K562 (cell line): ENCODE data around the gene NCOA1. TPM values are rescaled to one million over a fixed set of nuclear protein-coding genes. Genes with fewer than 3 reads are reported as not detected.
A peak's percentile ranks its signal among the peaks of the same experiment; 100 is the strongest.

Source experiments
- BACH1 ChIP-seq: fragments of 200-800 bp; sonication (Bioruptor generic); IDR thresholded peaks from 2 replicates; pipeline ENCODE4 v1.6.1; 2016; ENCODE audit warnings: missing genetic modification characterization, missing compliant biosample characterization
- CCAR2 ChIP-seq: fragments of 200-400 bp; formaldehyde crosslinking; IDR thresholded peaks from 2 replicates; pipeline ENCODE4 v1.6.1; 2017; ENCODE audit warnings: mild to moderate bottlenecking, low read depth, low read length
- HNRNPK ChIP-seq: fragments of 200-400 bp; formaldehyde crosslinking; IDR thresholded peaks from one replicate; pipeline ENCODE4 v1.6.1; 2018; ENCODE audit warnings: mild to moderate bottlenecking, low read depth, low read length; ENCODE audit not compliant: poor library complexity, severe bottlenecking
- NFIC ChIP-seq: fragments of 450-650 bp; IDR thresholded peaks from 2 replicates; pipeline ENCODE4 v1.6.1; 2017; ENCODE audit warnings: mild to moderate bottlenecking, inconsistent platforms
- NFRKB ChIP-seq: fragments of 450-650 bp; IDR thresholded peaks from 2 replicates; pipeline ENCODE4 v1.6.1; 2016; ENCODE audit warnings: low read depth
- POLR2B ChIP-seq: fragments of 450-650 bp; IDR thresholded peaks from 2 replicates; pipeline ENCODE4 v1.6.1; 2018; ENCODE audit warnings: low read depth; ENCODE audit not compliant: partially characterized antibody
- RB1 ChIP-seq: fragments of 450-650 bp; IDR thresholded peaks from 2 replicates; pipeline ENCODE4 v1.6.1; 2017; ENCODE audit warnings: low read depth, mild to moderate bottlenecking
- ZNF830 ChIP-seq: fragments of 250-450 bp; sonication (Bioruptor Pico); IDR thresholded peaks from 2 replicates; pipeline ENCODE4 v1.5.0; 2021; ENCODE audit warnings: mild to moderate bottlenecking
- polyA plus RNA-seq, 8 experiments: library from polyadenylated mRNA; depleted of rRNA in 4 of 8; stranded (reverse) in 5 of 8; unstranded in 3 of 8; fragments of >200 nt; fragmentation: Nextera tagmentation in 2 of 8; fragmentation: Illumina TruSeq in 1 of 8; extraction: Ambion mirVana in 2 of 8; extraction: Trizol in 1 of 8; gene quantifications; 2 replicates each; pipeline versions ENCODE4 v1.2.1 to v1.2.3, GENCODE V29; 2011 to 2014; ENCODE audit warnings: inconsistent platforms in 1 of 8, missing spikeins in 1 of 8
- total RNA-seq, 7 experiments: library from RNA; depleted of rRNA in 6 of 7; stranded (reverse); fragments of >200 nt in 6 of 7; fragmentation: Illumina TruSeq in 2 of 7; extraction: Trizol in 2 of 7; gene quantifications; 2 replicates each; pipeline versions ENCODE4 v1.2.1 to v1.2.3, GENCODE V29; 2011 to 2021; ENCODE audit warnings: low replicate concordance in 1 of 7
- TF ChIP-seq, protein P1 (sequence below): fragments of 250-450 bp; sonication (Bioruptor Pico); IDR thresholded peaks from 2 replicates; pipeline ENCODE4 v1.4.0; 2020
- TF ChIP-seq, protein P2 (sequence below): sonication (generic); formaldehyde crosslinking; IDR thresholded peaks from 2 replicates; pipeline ENCODE4 v1.8.1; 2023; ENCODE audit warnings: mild to moderate bottlenecking, missing genetic modification reagents
- TF ChIP-seq, protein P3 (sequence below): fragments of 200-600 bp; sonication (generic); IDR thresholded peaks from one replicate; pipeline ENCODE4 v1.6.1; 2012; ENCODE audit warnings: mild to moderate bottlenecking, low read depth, low read length, inconsistent platforms

The NCOA1 gene
- total and polyA plus RNA-seq, 9 of the 15 experiments (the other 6 are each of a cell fraction or from before 2014, with no cell fraction given), result 4.9 to 25.7 (median 17.0) TPM

DNA sequence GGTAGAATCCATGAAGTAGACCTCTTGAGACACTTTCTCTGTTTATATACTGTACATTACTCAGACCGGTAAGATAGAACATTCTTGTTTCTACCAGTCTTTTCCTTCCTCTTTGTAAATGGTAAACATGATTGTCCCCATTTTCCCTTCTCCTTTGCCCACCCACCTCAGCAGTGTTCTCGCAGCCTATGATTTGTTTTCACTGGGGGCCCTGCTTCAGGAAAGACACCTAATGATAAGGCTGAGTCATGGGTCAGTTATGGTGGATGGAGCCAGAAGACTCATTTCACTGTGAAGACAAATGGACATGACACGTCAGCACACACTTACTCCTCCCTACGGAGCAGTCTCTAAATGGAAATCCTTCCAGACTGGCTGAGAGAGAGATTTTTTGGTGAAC is 325.8 kb downstream of the NCOA1 start (continued):
- TF ChIP-seq, protein P1, sequence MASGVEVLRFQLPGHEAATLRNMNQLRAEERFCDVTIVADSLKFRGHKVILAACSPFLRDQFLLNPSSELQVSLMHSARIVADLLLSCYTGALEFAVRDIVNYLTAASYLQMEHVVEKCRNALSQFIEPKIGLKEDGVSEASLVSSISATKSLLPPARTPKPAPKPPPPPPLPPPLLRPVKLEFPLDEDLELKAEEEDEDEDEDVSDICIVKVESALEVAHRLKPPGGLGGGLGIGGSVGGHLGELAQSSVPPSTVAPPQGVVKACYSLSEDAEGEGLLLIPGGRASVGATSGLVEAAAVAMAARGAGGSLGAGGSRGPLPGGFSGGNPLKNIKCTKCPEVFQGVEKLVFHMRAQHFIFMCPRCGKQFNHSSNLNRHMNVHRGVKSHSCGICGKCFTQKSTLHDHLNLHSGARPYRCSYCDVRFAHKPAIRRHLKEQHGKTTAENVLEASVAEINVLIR (CRISPR knock-in tag), result 0 out of 2 replicates have a peak, but pooled peaks have one; percentile 8
- TF ChIP-seq RB1 (no peak), NFRKB (peak; percentile 63; the same call in 1 of the 2 replicates), CCAR2 (no peak), BACH1 (peak; percentile 74; the same call in 1 of the 2 replicates), NFIC (peak; percentile 7; the same call in 1 of the 2 replicates), ZNF830 (CRISPR knock-in tag) (no peak), POLR2B (no peak), HNRNPK (no peak)
- TF ChIP-seq, protein P2, sequence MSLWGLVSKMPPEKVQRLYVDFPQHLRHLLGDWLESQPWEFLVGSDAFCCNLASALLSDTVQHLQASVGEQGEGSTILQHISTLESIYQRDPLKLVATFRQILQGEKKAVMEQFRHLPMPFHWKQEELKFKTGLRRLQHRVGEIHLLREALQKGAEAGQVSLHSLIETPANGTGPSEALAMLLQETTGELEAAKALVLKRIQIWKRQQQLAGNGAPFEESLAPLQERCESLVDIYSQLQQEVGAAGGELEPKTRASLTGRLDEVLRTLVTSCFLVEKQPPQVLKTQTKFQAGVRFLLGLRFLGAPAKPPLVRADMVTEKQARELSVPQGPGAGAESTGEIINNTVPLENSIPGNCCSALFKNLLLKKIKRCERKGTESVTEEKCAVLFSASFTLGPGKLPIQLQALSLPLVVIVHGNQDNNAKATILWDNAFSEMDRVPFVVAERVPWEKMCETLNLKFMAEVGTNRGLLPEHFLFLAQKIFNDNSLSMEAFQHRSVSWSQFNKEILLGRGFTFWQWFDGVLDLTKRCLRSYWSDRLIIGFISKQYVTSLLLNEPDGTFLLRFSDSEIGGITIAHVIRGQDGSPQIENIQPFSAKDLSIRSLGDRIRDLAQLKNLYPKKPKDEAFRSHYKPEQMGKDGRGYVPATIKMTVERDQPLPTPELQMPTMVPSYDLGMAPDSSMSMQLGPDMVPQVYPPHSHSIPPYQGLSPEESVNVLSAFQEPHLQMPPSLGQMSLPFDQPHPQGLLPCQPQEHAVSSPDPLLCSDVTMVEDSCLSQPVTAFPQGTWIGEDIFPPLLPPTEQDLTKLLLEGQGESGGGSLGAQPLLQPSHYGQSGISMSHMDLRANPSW (CRISPR knock-in tag), result no peak
- TF ChIP-seq, protein P3, sequence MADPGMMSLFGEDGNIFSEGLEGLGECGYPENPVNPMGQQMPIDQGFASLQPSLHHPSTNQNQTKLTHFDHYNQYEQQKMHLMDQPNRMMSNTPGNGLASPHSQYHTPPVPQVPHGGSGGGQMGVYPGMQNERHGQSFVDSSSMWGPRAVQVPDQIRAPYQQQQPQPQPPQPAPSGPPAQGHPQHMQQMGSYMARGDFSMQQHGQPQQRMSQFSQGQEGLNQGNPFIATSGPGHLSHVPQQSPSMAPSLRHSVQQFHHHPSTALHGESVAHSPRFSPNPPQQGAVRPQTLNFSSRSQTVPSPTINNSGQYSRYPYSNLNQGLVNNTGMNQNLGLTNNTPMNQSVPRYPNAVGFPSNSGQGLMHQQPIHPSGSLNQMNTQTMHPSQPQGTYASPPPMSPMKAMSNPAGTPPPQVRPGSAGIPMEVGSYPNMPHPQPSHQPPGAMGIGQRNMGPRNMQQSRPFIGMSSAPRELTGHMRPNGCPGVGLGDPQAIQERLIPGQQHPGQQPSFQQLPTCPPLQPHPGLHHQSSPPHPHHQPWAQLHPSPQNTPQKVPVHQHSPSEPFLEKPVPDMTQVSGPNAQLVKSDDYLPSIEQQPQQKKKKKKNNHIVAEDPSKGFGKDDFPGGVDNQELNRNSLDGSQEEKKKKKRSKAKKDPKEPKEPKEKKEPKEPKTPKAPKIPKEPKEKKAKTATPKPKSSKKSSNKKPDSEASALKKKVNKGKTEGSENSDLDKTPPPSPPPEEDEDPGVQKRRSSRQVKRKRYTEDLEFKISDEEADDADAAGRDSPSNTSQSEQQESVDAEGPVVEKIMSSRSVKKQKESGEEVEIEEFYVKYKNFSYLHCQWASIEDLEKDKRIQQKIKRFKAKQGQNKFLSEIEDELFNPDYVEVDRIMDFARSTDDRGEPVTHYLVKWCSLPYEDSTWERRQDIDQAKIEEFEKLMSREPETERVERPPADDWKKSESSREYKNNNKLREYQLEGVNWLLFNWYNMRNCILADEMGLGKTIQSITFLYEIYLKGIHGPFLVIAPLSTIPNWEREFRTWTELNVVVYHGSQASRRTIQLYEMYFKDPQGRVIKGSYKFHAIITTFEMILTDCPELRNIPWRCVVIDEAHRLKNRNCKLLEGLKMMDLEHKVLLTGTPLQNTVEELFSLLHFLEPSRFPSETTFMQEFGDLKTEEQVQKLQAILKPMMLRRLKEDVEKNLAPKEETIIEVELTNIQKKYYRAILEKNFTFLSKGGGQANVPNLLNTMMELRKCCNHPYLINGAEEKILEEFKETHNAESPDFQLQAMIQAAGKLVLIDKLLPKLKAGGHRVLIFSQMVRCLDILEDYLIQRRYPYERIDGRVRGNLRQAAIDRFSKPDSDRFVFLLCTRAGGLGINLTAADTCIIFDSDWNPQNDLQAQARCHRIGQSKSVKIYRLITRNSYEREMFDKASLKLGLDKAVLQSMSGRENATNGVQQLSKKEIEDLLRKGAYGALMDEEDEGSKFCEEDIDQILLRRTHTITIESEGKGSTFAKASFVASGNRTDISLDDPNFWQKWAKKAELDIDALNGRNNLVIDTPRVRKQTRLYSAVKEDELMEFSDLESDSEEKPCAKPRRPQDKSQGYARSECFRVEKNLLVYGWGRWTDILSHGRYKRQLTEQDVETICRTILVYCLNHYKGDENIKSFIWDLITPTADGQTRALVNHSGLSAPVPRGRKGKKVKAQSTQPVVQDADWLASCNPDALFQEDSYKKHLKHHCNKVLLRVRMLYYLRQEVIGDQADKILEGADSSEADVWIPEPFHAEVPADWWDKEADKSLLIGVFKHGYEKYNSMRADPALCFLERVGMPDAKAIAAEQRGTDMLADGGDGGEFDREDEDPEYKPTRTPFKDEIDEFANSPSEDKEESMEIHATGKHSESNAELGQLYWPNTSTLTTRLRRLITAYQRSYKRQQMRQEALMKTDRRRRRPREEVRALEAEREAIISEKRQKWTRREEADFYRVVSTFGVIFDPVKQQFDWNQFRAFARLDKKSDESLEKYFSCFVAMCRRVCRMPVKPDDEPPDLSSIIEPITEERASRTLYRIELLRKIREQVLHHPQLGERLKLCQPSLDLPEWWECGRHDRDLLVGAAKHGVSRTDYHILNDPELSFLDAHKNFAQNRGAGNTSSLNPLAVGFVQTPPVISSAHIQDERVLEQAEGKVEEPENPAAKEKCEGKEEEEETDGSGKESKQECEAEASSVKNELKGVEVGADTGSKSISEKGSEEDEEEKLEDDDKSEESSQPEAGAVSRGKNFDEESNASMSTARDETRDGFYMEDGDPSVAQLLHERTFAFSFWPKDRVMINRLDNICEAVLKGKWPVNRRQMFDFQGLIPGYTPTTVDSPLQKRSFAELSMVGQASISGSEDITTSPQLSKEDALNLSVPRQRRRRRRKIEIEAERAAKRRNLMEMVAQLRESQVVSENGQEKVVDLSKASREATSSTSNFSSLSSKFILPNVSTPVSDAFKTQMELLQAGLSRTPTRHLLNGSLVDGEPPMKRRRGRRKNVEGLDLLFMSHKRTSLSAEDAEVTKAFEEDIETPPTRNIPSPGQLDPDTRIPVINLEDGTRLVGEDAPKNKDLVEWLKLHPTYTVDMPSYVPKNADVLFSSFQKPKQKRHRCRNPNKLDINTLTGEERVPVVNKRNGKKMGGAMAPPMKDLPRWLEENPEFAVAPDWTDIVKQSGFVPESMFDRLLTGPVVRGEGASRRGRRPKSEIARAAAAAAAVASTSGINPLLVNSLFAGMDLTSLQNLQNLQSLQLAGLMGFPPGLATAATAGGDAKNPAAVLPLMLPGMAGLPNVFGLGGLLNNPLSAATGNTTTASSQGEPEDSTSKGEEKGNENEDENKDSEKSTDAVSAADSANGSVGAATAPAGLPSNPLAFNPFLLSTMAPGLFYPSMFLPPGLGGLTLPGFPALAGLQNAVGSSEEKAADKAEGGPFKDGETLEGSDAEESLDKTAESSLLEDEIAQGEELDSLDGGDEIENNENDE, result no peak
